ENCODE results near the gene AKAP13. TPM values are rescaled to one million over a fixed set of nuclear protein-coding genes. Genes with fewer than 3 reads are reported as not detected.

AKAP13 gene
- total RNA-seq, 3 donors from 2014 or later, result 67.4 to 78.8 (median 77.0) TPM

GRCh38 chr15:85726454-85726853 is 346.1 kb downstream of the AKAP13 start:
- H3K4me1 Mint-ChIP-seq (ENCODE audit: low read depth), result peaks cover 52% of the 10 kb centered on the region
- no peaks in the 10 kb centered on the region for H3K9me3 Mint-ChIP-seq
- ATAC-seq (no peak), DNase-seq (no peak)
- H3K36me3 Mint-ChIP-seq (ENCODE audit: insufficient read depth), result peaks cover 55% of the 10 kb centered on the region
- H3K4me3 Mint-ChIP-seq, result no peak overlapping the region
- no peaks in the 10 kb centered on the region for H3K27me3 Mint-ChIP-seq (ENCODE audit: low read depth)

- H3K27me3 Mint-ChIP-seq (ENCODE audit: low read depth), result no peaks in the 10 kb centered on the region
- peaks cover 54% of the 10 kb centered on the region for H3K36me3 Mint-ChIP-seq (ENCODE audit: insufficient read depth)
- DNase-seq (no peak), ATAC-seq (no peak)
- H3K9me3 Mint-ChIP-seq, result no peaks in the 10 kb centered on the region
- H3K4me3 Mint-ChIP-seq, result no peak overlapping the region
- H3K4me1 Mint-ChIP-seq (ENCODE audit: low read depth), result peaks cover 50% of the 10 kb centered on the region
These were observed 346.7 kb downstream of the AKAP13 start for GRCh38 chr15:85727068-85727467.

GRCh38 chr15:85730001-85730820 is 349.8 kb downstream of the AKAP13 start:
- H3K9me3 Mint-ChIP-seq, result peaks cover 10% of the 10 kb centered on the region
- ATAC-seq, result peak; percentile 81 to 84
- peak; percentile 29 for DNase-seq
- H3K27me3 Mint-ChIP-seq (ENCODE audit: low read depth), result no peaks in the 10 kb centered on the region
- H3K4me1 Mint-ChIP-seq (ENCODE audit: low read depth), result peaks cover 21% of the 10 kb centered on the region
- H3K4me3 Mint-ChIP-seq, result no peak overlapping the region
- H3K36me3 Mint-ChIP-seq (ENCODE audit: insufficient read depth), result peaks cover 56% of the 10 kb centered on the region

- Mint-ChIP-seq H3K4me3 (no peak overlapping the region), H3K4me1 (ENCODE audit: low read depth) (peaks cover 13% of the 10 kb centered on the region), H3K9me3 (peaks cover 10% of the 10 kb centered on the region), H3K27me3 (ENCODE audit: low read depth) (no peaks in the 10 kb centered on the region), H3K36me3 (ENCODE audit: insufficient read depth) (peaks cover 57% of the 10 kb centered on the region)
- ATAC-seq (no peak), DNase-seq (no peak)
These were observed 353.0 kb downstream of the AKAP13 start for GRCh38 chr15:85733416-85733815.

- no peak for DNase-seq
- no peaks in the 10 kb centered on the region for H3K27me3 Mint-ChIP-seq (ENCODE audit: low read depth)
- no peak overlapping the region for H3K4me3 Mint-ChIP-seq
- H3K9me3 Mint-ChIP-seq, result peaks cover 10% of the 10 kb centered on the region
- H3K4me1 Mint-ChIP-seq (ENCODE audit: low read depth), result no peaks in the 10 kb centered on the region
- peaks cover 48% of the 10 kb centered on the region for H3K36me3 Mint-ChIP-seq (ENCODE audit: insufficient read depth)
- ATAC-seq, result no peak
These were observed 356.7 kb downstream of the AKAP13 start for GRCh38 chr15:85737061-85737460.

GRCh38 chr15:85741021-85741421 is 360.6 kb downstream of the AKAP13 start:
- DNase-seq, result no peak
- Mint-ChIP-seq H3K27me3 (ENCODE audit: low read depth) (no peaks in the 10 kb centered on the region), H3K36me3 (ENCODE audit: insufficient read depth) (peaks cover 40% of the 10 kb centered on the region), H3K4me1 (ENCODE audit: low read depth) (no peaks in the 10 kb centered on the region), H3K9me3 (no peaks in the 10 kb centered on the region), H3K4me3 (no peak overlapping the region)
- no peak for ATAC-seq

- H3K36me3 Mint-ChIP-seq (ENCODE audit: insufficient read depth), result peaks cover 42% of the 10 kb centered on the region
- H3K4me1 Mint-ChIP-seq (ENCODE audit: low read depth), result no peaks in the 10 kb centered on the region
- no peaks in the 10 kb centered on the region for H3K9me3 Mint-ChIP-seq
- no peaks in the 10 kb centered on the region for H3K27me3 Mint-ChIP-seq (ENCODE audit: low read depth)
- no peak overlapping the region for H3K4me3 Mint-ChIP-seq
- no peak for ATAC-seq
- DNase-seq, result no peak
These were observed 361.3 kb downstream of the AKAP13 start for GRCh38 chr15:85741662-85742061.

GRCh38 chr15:85742186-85742821 is 361.9 kb downstream of the AKAP13 start:
- no peaks in the 10 kb centered on the region for H3K4me1 Mint-ChIP-seq (ENCODE audit: low read depth)
- no peak for ATAC-seq
- no peak overlapping the region for H3K4me3 Mint-ChIP-seq
- H3K27me3 Mint-ChIP-seq (ENCODE audit: low read depth), result no peaks in the 10 kb centered on the region
- peaks cover 40% of the 10 kb centered on the region for H3K36me3 Mint-ChIP-seq (ENCODE audit: insufficient read depth)
- no peaks in the 10 kb centered on the region for H3K9me3 Mint-ChIP-seq
- DNase-seq, result no peak

GRCh38 chr15:85743392-85744055 is 363.1 kb downstream of the AKAP13 start:
- no peak for ATAC-seq
- H3K9me3 Mint-ChIP-seq, result no peaks in the 10 kb centered on the region
- H3K36me3 Mint-ChIP-seq (ENCODE audit: insufficient read depth), result peaks cover 40% of the 10 kb centered on the region

GRCh38 chr15:85744579-85744978 is 364.2 kb downstream of the AKAP13 start:
- H3K9me3 Mint-ChIP-seq, result no peaks in the 10 kb centered on the region
- DNase-seq (no peak), ATAC-seq (no peak)
- H3K36me3 Mint-ChIP-seq (ENCODE audit: insufficient read depth), result peaks cover 38% of the 10 kb centered on the region
- H3K27me3 Mint-ChIP-seq (ENCODE audit: low read depth), result no peaks in the 10 kb centered on the region
- H3K4me1 Mint-ChIP-seq (ENCODE audit: low read depth), result no peaks in the 10 kb centered on the region
- no peak overlapping the region for H3K4me3 Mint-ChIP-seq

More at GRCh38 chr15:85743392-85744055, 363.1 kb downstream of the AKAP13 start:
- no peak overlapping the region for H3K4me3 Mint-ChIP-seq
- no peaks in the 10 kb centered on the region for H3K27me3 Mint-ChIP-seq (ENCODE audit: low read depth)
- H3K4me1 Mint-ChIP-seq (ENCODE audit: low read depth), result no peaks in the 10 kb centered on the region
- no peak for DNase-seq

GRCh38 chr15:85745023-85745422 is 364.6 kb downstream of the AKAP13 start:
- Mint-ChIP-seq H3K4me1 (ENCODE audit: low read depth) (no peaks in the 10 kb centered on the region), H3K9me3 (no peaks in the 10 kb centered on the region), H3K36me3 (ENCODE audit: insufficient read depth) (peaks cover 35% of the 10 kb centered on the region), H3K4me3 (no peak overlapping the region), H3K27me3 (ENCODE audit: low read depth) (no peaks in the 10 kb centered on the region)
- no peak for DNase-seq
- no peak for ATAC-seq

GRCh38 chr15:85745525-85746150 is 365.2 kb downstream of the AKAP13 start:
- ATAC-seq (no peak), DNase-seq (no peak)
- peaks cover 30% of the 10 kb centered on the region for H3K36me3 Mint-ChIP-seq (ENCODE audit: insufficient read depth)
- H3K4me1 Mint-ChIP-seq (ENCODE audit: low read depth), result no peaks in the 10 kb centered on the region
- H3K27me3 Mint-ChIP-seq (ENCODE audit: low read depth), result no peaks in the 10 kb centered on the region
- H3K9me3 Mint-ChIP-seq, result no peaks in the 10 kb centered on the region
- no peak overlapping the region for H3K4me3 Mint-ChIP-seq

- DNase-seq, result no peak
- peaks cover 5% of the 10 kb centered on the region for H3K4me1 Mint-ChIP-seq (ENCODE audit: low read depth)
- H3K36me3 Mint-ChIP-seq (ENCODE audit: insufficient read depth), result peaks cover 28% of the 10 kb centered on the region
- ATAC-seq, result no peak
- no peaks in the 10 kb centered on the region for H3K9me3 Mint-ChIP-seq
- H3K4me3 Mint-ChIP-seq, result no peak overlapping the region
- H3K27me3 Mint-ChIP-seq (ENCODE audit: low read depth), result no peaks in the 10 kb centered on the region
These were observed 366.2 kb downstream of the AKAP13 start for GRCh38 chr15:85746641-85747040.

- Mint-ChIP-seq H3K9me3 (no peaks in the 10 kb centered on the region), H3K4me1 (ENCODE audit: low read depth) (peaks cover 12% of the 10 kb centered on the region), H3K4me3 (no peak overlapping the region), H3K36me3 (ENCODE audit: insufficient read depth) (peaks cover 23% of the 10 kb centered on the region), H3K27me3 (ENCODE audit: low read depth) (no peaks in the 10 kb centered on the region)
- ATAC-seq, result no peak
- DNase-seq, result no peak
These were observed 367.8 kb downstream of the AKAP13 start for GRCh38 chr15:85748176-85748575.

Data from activated T-cell treated with anti-CD3 and anti-CD28 coated beads, Interleukin-2, amount 50 U/mL, for 4 hours (primary cell).